H1 (cell line): ENCODE results near the gene DNAL4.

ENCODE experiments used
- CTCF ChIP-seq, 3 experiments: IDR thresholded peaks; 1 replicate in 2 of 3; 2 replicates in 1 of 3; pipeline versions ENCODE4 v1.5.1 to v1.6.1; 2011; ENCODE audit warnings: low read length in 3 of 3, mild to moderate bottlenecking in 3 of 3, inconsistent platforms in 2 of 3, low read depth in 1 of 3, moderate library complexity in 1 of 3; ENCODE audit not compliant: insufficient read depth in 1 of 3; ENCODE audit errors: control extremely low read depth in 1 of 3
- GTF2F1 ChIP-seq: IDR thresholded peaks from 2 replicates; pipeline ENCODE4 v1.6.1; 2012; ENCODE audit warnings: low read depth, low read length, improper control_type of control experiment, borderline replicate concordance
- RXRA ChIP-seq: IDR thresholded peaks from 2 replicates; pipeline ENCODE4 v1.6.1; 2011; ENCODE audit warnings: low read depth, mild to moderate bottlenecking, low read length, moderate library complexity; ENCODE audit not compliant: insufficient read depth
- SIX5 ChIP-seq: IDR thresholded peaks from 2 replicates; pipeline ENCODE4 v1.6.1; 2011; ENCODE audit warnings: mild to moderate bottlenecking, low read depth, low read length

GRCh38 chr22:38793317-38793716 is 626 bp downstream of the DNAL4 start:
- no peak for TF ChIP-seq RXRA
- TF ChIP-seq CTCF (IDR thresholded peaks at IDR 0.05; ENCODE audit: control extremely low read depth in 1 of 3, insufficient read depth in 1 of 3, low read depth in 1 of 3, low read length in 3 of 3): no peak
- TF ChIP-seq GTF2F1: no peak
- no peak for TF ChIP-seq SIX5
